Hindlimb muscle (tissue), 1 donor: ENCODE data around the gene GDAP1L1. TPM values are rescaled to one million over a fixed set of nuclear protein-coding genes. Genes with fewer than 3 reads are reported as not detected.
"Not testable (repeated sequence)": the region's sequence is repeated elsewhere in the genome, so short reads cannot be mapped to it uniquely, and the experiment has no call there.

ENCODE experiments used
- DNase-seq: peaks from one replicate; pipeline ENCODE4 v3.0.0-alpha.2; 2013
- polyA plus RNA-seq: library from polyadenylated mRNA; unstranded; fragments of 120-200 nt; gene quantifications from one replicate; pipeline ENCODE4 v1.2.1, GENCODE V29; 2013; ENCODE audit not compliant: insufficient read length

Gene GDAP1L1
- polyA plus RNA-seq, 1 donor: 0.30 TPM

DNA sequence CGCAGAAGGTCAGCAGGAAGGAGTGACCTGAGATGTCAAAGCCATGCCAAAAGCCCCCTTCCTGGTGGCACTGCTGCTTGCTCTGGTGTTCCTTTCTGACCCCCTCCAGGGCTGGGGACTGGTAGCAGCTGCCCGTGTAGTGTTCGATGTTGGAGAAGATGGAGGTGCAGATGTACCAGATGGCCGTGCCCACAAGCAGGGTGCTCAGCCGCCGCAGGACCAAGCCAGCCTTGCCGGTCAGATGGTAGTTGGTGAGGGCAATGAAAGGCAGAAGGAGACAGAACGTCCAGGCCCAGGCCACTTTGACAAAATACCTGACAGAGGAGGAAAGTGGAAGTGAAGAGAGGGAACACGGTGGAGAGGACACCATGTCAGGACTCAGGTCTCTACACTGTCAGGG is 59.8 kb downstream of the GDAP1L1 start:
- no peak for DNase-seq

DNA sequence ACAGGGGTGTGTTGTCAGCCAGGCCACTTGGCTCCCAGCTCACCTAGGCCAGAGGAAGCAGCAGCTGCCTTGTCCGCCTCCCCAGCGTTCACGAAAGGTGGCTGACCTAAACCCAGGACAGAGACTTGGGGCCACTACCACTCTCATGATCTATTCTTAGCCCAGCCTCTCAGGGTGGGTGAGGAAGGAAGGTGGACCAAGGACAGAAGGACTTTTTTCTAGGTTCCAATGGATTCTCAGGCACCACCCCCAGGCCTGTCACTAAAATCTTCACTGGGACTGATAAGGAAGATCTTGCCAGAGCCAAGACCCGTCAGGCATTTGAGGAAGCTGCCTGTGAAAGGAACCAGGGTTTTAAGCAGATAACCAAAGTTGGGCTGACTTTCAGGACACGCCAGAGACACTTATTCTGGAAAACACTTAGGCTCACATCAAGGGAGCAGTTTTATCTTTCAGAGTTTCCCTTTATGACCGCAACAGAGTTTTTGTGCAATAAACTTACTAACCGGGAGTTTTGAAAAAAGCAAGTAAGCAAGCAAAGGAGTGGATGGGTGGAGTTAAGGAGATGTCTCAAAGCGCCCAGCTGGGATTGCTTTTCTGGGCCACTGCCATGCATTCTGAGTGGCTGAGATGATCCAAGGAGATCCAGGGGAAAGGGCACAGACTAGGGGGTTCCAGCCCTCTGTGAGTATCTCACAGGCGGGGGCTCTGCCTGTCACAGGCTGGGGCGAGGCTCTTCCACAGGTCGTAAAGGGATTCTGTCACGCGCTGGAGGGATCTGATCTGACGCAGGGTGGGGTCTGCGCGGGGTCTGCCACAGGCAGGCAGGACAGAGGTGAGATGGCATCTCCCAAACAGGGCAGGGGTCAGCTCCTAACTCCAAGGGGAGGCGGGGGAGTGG is 62.9 kb downstream of the GDAP1L1 start:
- DNase-seq: no peak

DNA sequence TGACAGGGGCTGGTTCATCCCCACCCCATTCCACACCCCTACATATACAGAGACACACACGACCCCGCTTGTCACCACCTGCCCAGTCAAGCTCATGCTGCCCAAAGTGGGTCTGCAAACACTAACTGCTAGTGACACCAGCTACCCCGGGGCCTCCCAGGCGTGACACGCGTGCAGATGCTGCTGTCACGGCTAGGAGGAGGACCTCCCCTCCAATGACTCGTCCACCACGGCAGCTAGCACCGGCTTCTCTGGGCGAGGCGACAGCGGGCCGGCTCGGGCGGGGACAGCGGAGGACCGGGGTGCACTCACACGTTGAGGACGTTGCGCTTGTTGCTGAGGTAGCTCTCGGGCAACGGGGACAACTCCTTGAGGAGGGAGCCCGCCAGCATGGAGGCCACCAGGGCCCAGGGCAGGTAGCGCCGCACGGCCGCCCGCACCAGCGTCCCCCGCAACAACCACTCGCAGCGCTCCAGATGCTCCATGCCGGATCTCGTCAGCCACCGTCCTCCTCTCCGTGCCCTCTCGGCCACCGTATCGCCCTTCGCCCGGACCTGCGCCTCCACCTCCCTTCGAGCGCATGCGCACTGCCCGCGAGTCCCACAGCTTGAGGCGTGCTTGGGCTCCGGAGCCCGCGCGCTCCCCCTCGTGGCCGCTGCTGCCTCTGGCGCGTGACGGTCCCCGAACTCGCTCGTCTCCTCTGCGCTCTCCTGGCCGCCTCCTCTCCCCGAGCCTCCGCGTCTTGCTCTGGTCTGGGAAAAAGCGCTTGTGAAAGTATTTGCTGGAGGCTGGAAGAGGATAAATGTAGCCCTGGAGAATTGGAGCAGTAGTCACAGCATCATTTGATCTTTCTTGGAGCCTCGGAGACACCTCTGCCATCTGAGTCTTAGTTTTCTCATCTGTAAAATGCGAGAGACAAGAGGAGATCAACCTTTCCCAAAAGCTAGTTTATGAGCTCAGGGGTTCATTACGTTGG is 63.8 kb downstream of the GDAP1L1 start, which contains the start of gene FITM2:
FITM2 (minus strand) TSS at position 539 of the 976 bp plus-strand sequence; CDS start at position 485, 54 bp downstream.
- DNase-seq: peak; percentile 99

DNA sequence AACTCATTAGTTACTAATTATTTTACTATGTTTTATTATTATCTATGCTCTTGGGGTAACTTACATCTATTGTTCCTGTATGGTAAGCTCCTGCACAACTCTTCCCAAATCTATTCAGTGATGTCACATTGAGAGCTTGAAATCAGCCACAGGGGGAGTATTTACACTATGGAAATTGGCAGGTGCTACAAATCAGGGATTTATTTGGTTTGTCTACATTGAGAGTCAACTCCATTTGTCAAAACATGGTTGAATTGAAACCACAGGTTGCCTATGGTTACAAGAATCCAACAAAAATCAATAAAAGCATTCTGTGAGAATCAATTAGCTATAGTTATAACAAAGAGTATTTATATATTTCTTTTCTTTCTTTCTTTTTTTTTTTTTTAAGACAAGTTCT is 67.8 kb downstream of the GDAP1L1 start:
- DNase-seq: no peak

DNA sequence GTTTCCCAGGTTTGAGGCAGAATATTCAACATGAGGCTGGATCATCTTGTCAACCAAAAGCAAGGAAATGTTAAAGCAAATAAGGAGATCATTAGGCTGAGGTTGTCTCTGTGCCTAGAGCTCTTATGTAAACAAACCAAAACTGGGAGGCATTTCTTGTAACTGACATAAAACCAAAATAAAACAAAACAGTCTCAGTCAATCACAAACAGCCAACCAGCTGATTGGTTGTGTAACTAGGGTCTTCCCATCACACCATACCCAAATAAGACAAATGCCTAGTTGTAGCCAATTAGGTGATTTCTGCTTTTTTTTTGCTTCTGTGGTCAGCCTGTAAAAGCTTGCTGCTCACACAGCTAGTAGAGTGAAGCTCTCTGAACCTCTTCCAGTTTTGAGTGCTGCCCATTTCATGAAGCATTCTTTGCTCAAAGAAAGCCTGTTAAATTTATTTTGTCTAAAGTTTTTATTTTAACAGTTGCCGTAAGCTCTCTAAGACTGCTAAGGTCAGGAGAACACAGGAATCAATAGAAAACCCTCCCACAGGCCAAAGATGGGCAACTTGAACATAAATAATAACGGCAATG is 72.8 kb downstream of the GDAP1L1 start:
- DNase-seq: no peak

DNA sequence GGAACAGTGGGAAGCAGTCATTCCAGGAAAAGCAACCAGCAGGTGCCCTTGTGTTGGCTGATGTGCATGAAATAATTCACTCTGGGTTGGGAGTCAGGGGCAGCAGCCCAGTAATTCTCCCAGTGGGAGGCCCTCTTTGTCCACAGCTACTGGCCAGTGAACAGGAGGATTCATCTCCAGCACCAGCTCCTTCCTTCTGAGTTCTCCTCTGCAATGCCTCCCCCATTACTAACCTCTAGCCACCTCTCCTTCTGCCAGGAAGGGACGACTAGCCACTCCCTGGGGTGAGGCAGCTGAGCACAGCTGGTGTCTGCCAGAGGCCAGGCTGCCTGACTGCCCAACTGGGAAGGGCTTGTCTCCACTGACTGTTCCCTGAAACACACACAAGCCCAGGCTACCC is 77.2 kb downstream of the GDAP1L1 start:
- DNase-seq: no peak

DNA sequence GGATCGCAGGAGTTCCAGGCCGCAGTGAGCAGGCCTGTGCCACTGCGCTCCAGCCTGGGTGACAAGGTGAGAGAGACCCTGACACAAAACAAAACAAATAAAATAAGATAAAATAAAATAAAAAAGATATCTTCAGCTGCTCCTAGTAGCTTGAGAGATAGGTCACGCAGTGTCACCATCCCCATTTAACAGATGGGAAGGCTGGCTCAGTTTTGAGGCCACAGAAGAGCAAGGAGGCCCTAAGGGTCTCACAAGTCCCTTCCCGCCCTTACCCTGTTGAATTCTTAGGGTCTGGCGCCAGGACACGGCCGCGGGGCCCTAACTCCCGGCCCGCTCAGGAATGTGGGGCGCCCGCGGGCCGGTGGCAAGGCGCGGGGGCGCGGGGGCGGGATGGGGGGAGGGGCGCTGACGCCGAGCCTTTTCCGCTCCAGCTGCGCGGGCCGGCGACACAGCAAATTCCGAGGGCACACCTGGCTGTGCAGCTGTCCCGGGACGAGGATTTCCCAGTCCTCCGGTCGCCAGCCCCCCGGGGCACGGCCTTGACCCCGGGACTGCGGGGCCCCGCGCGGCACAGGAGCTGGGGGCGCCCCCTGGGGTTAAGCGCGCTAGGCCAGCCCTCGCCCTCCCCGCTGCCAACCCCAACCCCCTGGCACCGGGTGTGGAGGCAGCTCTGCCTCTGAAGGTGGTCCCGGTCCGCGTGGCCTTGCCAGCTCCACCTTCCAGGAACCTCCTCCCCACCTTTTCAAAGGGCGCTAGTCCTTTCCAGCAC is 79.5 kb downstream of the GDAP1L1 start:
- DNase-seq: no peak

DNA sequence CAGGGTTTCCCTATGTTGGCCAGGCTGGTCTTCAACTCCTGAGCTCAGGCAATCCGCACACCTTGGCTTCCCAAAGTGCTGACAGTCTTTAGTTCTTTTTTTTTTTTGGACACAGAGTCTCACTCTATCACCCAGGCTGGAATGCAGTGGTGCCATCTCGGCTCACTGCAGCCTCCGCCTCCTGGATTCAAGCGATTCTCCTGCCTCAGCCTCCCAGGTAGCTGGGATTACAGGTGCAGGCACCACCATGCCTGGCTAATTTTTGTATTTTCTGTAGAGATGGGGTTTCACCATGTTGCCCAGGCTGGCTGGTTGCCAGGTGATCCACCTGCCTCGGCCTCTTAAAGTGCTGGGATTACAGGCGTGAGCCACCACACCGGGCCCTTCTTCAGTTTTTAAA is 80.6 kb downstream of the GDAP1L1 start:
- DNase-seq: not testable (repeated sequence)

DNA sequence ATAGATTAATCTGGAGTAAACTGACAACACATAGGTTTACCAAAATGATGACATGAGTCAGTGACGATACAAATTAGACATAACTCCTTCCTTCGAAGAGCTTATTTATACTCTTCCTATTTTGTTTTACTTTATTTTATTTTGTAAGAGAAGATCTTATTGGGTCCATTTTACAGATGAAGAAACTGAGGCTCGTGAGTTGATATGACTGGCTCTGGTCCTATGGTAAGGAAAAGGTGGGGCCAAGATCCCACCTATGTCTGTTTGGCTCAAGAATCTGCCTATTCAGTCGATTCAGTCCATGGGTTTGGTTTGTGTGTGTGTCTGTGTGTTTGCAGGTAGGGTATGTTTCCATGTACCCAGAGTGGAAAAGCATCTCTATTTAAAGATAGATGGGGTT is 81.3 kb downstream of the GDAP1L1 start:
- no peak for DNase-seq

Other genes with a start within 250 kb of the GDAP1L1 start
- 127 TPM for gene JPH2, start 60.1 kb upstream of the GDAP1L1 start, polyA plus RNA-seq
- gene OSER1, start 36.5 kb upstream of the GDAP1L1 start, polyA plus RNA-seq: 29.5 TPM
- gene FITM2, start 63.9 kb downstream of the GDAP1L1 start, polyA plus RNA-seq: 7.2 TPM
- gene R3HDML, start 89.7 kb downstream of the GDAP1L1 start, polyA plus RNA-seq: not detected
- 0.04 TPM for gene HNF4A, start 108.4 kb downstream of the GDAP1L1 start, polyA plus RNA-seq
- 5.0 TPM for gene TTPAL, start 228.6 kb downstream of the GDAP1L1 start, polyA plus RNA-seq